H1 (cell line): Measurements from ENCODE around the gene MYRF. TPM values are rescaled to one million over a fixed set of nuclear protein-coding genes. Genes with fewer than 3 reads are reported as not detected.

Experiments
- ASH2L ChIP-seq: fragments of 200-600, 300-600 bp; sonication (generic); IDR thresholded peaks from one replicate; pipeline ENCODE4 v1.7.1; 2017; ENCODE audit warnings: low read length
- ATF3 ChIP-seq: IDR thresholded peaks from 2 replicates; pipeline ENCODE4 v1.6.1; 2011; ENCODE audit warnings: low read depth, mild to moderate bottlenecking, low read length; ENCODE audit not compliant: insufficient read depth
- CBX8 ChIP-seq: fragments of 300-800, 300-1000 bp; sonication (generic); IDR thresholded peaks from 2 replicates; pipeline ENCODE4 v1.7.1; 2016; ENCODE audit warnings: low read depth, low read length, borderline replicate concordance
- CEBPB ChIP-seq: IDR thresholded peaks from 2 replicates; pipeline ENCODE4 v1.6.1; 2012; ENCODE audit warnings: low read depth, low read length
- CREB1 ChIP-seq: IDR thresholded peaks from 2 replicates; pipeline ENCODE4 v1.6.1; 2012; ENCODE audit warnings: inconsistent platforms
- CTBP2 ChIP-seq: IDR thresholded peaks from 2 replicates; pipeline ENCODE4 v1.7.0; 2011; ENCODE audit warnings: borderline replicate concordance, mild to moderate bottlenecking, moderate library complexity, mixed read lengths, low read length; ENCODE audit not compliant: insufficient read depth, insufficient read length
- CTCF ChIP-seq, 3 experiments: IDR thresholded peaks; 1 replicate in 2 of 3; 2 replicates in 1 of 3; pipeline versions ENCODE4 v1.5.1 to v1.6.1; 2011; ENCODE audit warnings: low read length in 3 of 3, mild to moderate bottlenecking in 3 of 3, inconsistent platforms in 2 of 3, low read depth in 1 of 3, moderate library complexity in 1 of 3; ENCODE audit not compliant: insufficient read depth in 1 of 3; ENCODE audit errors: control extremely low read depth in 1 of 3
- E2F6 ChIP-seq: IDR thresholded peaks from 2 replicates; pipeline ENCODE4 v1.6.1; 2012; ENCODE audit warnings: inconsistent platforms
- HDAC2 ChIP-seq, 2 experiments: fragments of 300-600 bp in 1 of 2; sonication (generic) in 1 of 2; IDR thresholded peaks; 2 replicates each; pipeline ENCODE4 v1.6.1; 2011 to 2012; ENCODE audit warnings: low read depth in 2 of 2, low read length in 2 of 2, mild to moderate bottlenecking in 2 of 2, moderate library complexity in 2 of 2, borderline replicate concordance in 1 of 2, inconsistent platforms in 1 of 2
- KDM5A ChIP-seq: fragments of 200-600 bp; IDR thresholded peaks from 2 replicates; pipeline ENCODE4 v1.7.1; 2012; ENCODE audit warnings: mild to moderate bottlenecking, low read length, inconsistent platforms, mixed read lengths
- MAX ChIP-seq: IDR thresholded peaks from 2 replicates; pipeline ENCODE4 v1.6.1; 2012; ENCODE audit warnings: inconsistent platforms
- PHF8 ChIP-seq: fragments of 200-600 bp; sonication (generic); conservative IDR thresholded peaks from 2 replicates; pipeline ENCODE4 v1.7.1; 2012; ENCODE audit warnings: low read depth, mild to moderate bottlenecking, inconsistent platforms, low read length, moderate library complexity
- POLR2A ChIP-seq, 2 experiments: IDR thresholded peaks; 1 replicate in 1 of 2; 2 replicates in 1 of 2; pipeline ENCODE4 v1.6.1; 2011; ENCODE audit warnings: low read depth in 2 of 2, low read length in 2 of 2, mild to moderate bottlenecking in 2 of 2; ENCODE audit errors: control extremely low read depth in 1 of 2
- SIN3A ChIP-seq, 2 experiments: IDR thresholded peaks in 1 of 2; conservative IDR thresholded peaks in 1 of 2; 2 replicates each; pipeline ENCODE4 v1.6.1; 2011 to 2012; ENCODE audit warnings: low read length in 2 of 2, improper control_type of control experiment in 1 of 2, low read depth in 1 of 2, mild to moderate bottlenecking in 1 of 2
- SIRT6 ChIP-seq: IDR thresholded peaks from one replicate; pipeline ENCODE4 v1.7.1; 2012; ENCODE audit warnings: low read length, inconsistent platforms
- SIX5 ChIP-seq: IDR thresholded peaks from 2 replicates; pipeline ENCODE4 v1.6.1; 2011; ENCODE audit warnings: mild to moderate bottlenecking, low read depth, low read length
- TAF1 ChIP-seq: IDR thresholded peaks from 2 replicates; pipeline ENCODE4 v1.6.1; 2011; ENCODE audit warnings: mild to moderate bottlenecking, low read depth, low read length
- polyA plus RNA-seq, 7 experiments: library from polyadenylated mRNA; depleted of rRNA in 3 of 7; stranded (reverse) in 5 of 7; unstranded in 2 of 7; fragments of >200 nt in 5 of 7; fragments of 200-250 nt in 2 of 7; gene quantifications; 1 replicate in 5 of 7; 2 replicates in 1 of 7; 4 replicates in 1 of 7; pipeline versions ENCODE4 v1.2.1 to v1.2.3, GENCODE V29; 2011 to 2013; ENCODE audit warnings: missing spikeins in 2 of 7, mixed read lengths in 2 of 7
- total RNA-seq: library from RNA; stranded (reverse); fragmentation: NEBNext Ultra II Directional; extraction: Animal tissue kit (Norgen Biotek cat#: 25700); gene quantifications from 2 replicates; pipeline ENCODE4 v1.2.1, GENCODE V29; 2021

The MYRF gene
- total and polyA plus RNA-seq, 2 of the 8 experiments (the other 6 are each of a cell fraction or from before 2014, with no cell fraction given), result 6.0 to 6.1 TPM

GRCh38 chr11:61792310-61793082 is 40.1 kb downstream of the MYRF start, which contains the start of the genes FEN1 and TMEM258 (continued):
- TF ChIP-seq CEBPB (no peak), CBX8 (no peak), TAF1 (peak; percentile 87), ATF3 (peak; percentile 82), SIN3A (conservative IDR thresholded peaks at IDR 0.05 in 1 of 2, IDR thresholded peaks at IDR 0.05 in 1 of 2; ENCODE audit: low read depth in 1 of 2, low read length in 2 of 2) (peak in 1 of 2 experiments; percentile 58; a peak in 3 of 4 replicates), SIRT6 (no peak), E2F6 (peak; percentile 94), CREB1 (peak; percentile 35; the same call in 1 of the 2 replicates), CTCF (IDR thresholded peaks at IDR 0.05; ENCODE audit: control extremely low read depth in 1 of 3, insufficient read depth in 1 of 3, low read depth in 1 of 3, low read length in 3 of 3) (peak in 1 of 3 experiments; percentile 4; a peak in 1 of 4 replicates), SIX5 (peak; percentile 57), ASH2L (peak; percentile 43), PHF8 (peak; percentile 90), KDM5A (no peak), CTBP2 (no peak), MAX (peak; percentile 87), HDAC2 (IDR thresholded peaks at IDR 0.05; ENCODE audit: borderline replicate concordance in 1 of 2, low read depth in 2 of 2, low read length in 2 of 2) (peak in 1 of 2 experiments; percentile 62; a peak in 1 of 4 replicates), POLR2A (IDR thresholded peaks at IDR 0.05; ENCODE audit: control extremely low read depth in 1 of 2, low read depth in 2 of 2, low read length in 2 of 2) (peak; percentile 57 to 82)
